OCI-LY1 (cell line): ENCODE measurements around the gene COL25A1.

ENCODE experiments used
- CTCF ChIP-seq: fragments of 200-600 bp; sonication (generic), shearing (Covaris generic); IDR thresholded peaks from 2 replicates; pipeline ENCODE4 v1.5.1; 2017; ENCODE audit warnings: mild to moderate bottlenecking, antibody characterized with exemption, low read length, moderate library complexity, mixed read lengths
- EZH2 ChIP-seq: fragments of 200-600 bp; sonication (generic), shearing (Covaris generic); IDR thresholded peaks from 2 replicates; pipeline ENCODE4 v1.8.0; 2017; ENCODE audit warnings: borderline replicate concordance, mixed run types, mild to moderate bottlenecking, antibody characterized with exemption, low read length, moderate library complexity, mixed read lengths

- TF ChIP-seq EZH2 (no peak), CTCF (no peak)
These were observed 102.9 kb downstream of the COL25A1 start for GRCh38 chr4:109199585-109199984.
